GM12878 (cell line): ENCODE results near the gene GSTP1. TPM values are rescaled to one million over a fixed set of nuclear protein-coding genes. Genes with fewer than 3 reads are reported as not detected.
"Not testable (repeated sequence)": the region's sequence is repeated elsewhere in the genome, so short reads cannot be mapped to it uniquely, and the experiment has no call there.

Experiments used
- ATAC-seq: fragments of 200-7000 bp; cut with Tn5 transposase; 3 replicates; pipeline ENCODE4 v1.9.1; 2020; ENCODE audit warnings: mild to moderate bottlenecking, moderate library complexity
- BruUV-seq: library from RNA; stranded (reverse); fragments of 400-500 nt; replicated peaks from 2 replicates; lab custom pipeline; 2021; lab: Mats Ljungman, UMichigan
- CTCF ChIA-PET: fragments of 300-600 bp; sonication (Branson Sonifier 250); formaldehyde crosslinking; extraction: SDS; loops from one replicate; lab custom pipeline; 2021; ENCODE audit warnings: inconsistent platforms; lab: Yijun Ruan, JAX
- POLR2A ChIA-PET: fragments of 350-600 bp; formaldehyde crosslinking; extraction: SDS; loops from one replicate; lab custom pipeline; 2021; ENCODE audit warnings: inconsistent platforms; lab: Charles Lee
- RAD21 ChIA-PET: fragments of 300-600 bp; sonication (Branson Sonifier 250); formaldehyde crosslinking; loops from one replicate; lab custom pipeline; 2023; ENCODE audit warnings: antibody characterized with exemption; ENCODE audit not compliant: unreplicated experiment; lab: Charles Lee
- SMC1A ChIA-PET: fragments of 300-600 bp; sonication (Branson Sonifier 250); formaldehyde crosslinking; loops from one replicate; lab custom pipeline; 2023; ENCODE audit not compliant: unreplicated experiment, uncharacterized antibody; lab: Charles Lee
- DNase-seq: peaks from one replicate; pipeline ENCODE4 v3.0.0-alpha.2; 2011; ENCODE audit warnings: low read depth, low spot score
- FAIRE-seq: peaks from 3 replicates; lab custom pipeline; 2011; peaks lifted over from hg19 to GRCh38; lab: Jason Lieb, UNC
- H2AFZ ChIP-seq: 2 replicates; pipeline ENCODE4 v1.6.0; 2011; ENCODE audit warnings: low read depth, low read length, control low read depth; ENCODE audit not compliant: control insufficient read depth
- H3K27ac ChIP-seq: 2 replicates; pipeline ENCODE4 v1.5.1; 2011; ENCODE audit warnings: control low read depth; ENCODE audit not compliant: control insufficient read depth, insufficient read depth
- H3K27me3 ChIP-seq, 2 experiments: replicated peaks in 1 of 2; 2 replicates each; pipeline versions ENCODE4 v1.6.0 to v1.6.1; 2011; ENCODE audit warnings: low read length in 1 of 2; ENCODE audit not compliant: control insufficient read depth in 2 of 2, insufficient read depth in 2 of 2
- H3K36me3 ChIP-seq, 2 experiments: 2 replicates each; pipeline ENCODE4 v1.5.1; 2011; ENCODE audit warnings: low read length in 1 of 2; ENCODE audit not compliant: control insufficient read depth in 2 of 2, insufficient read depth in 2 of 2
- H3K4me1 ChIP-seq: 2 replicates; pipeline ENCODE4 v1.6.1; 2011; ENCODE audit warnings: mild to moderate bottlenecking, low read length, moderate library complexity, mixed read lengths; ENCODE audit not compliant: control insufficient read depth, insufficient read depth
- H3K4me2 ChIP-seq: 2 replicates; pipeline ENCODE4 v1.6.0; 2011; ENCODE audit warnings: control low read depth; ENCODE audit not compliant: control insufficient read depth, insufficient read depth
- H3K4me3 ChIP-seq: fragments of 200-600 bp; sonication (generic); 2 replicates; pipeline ENCODE4 v1.5.1; 2016
- H3K79me2 ChIP-seq: 2 replicates; pipeline ENCODE4 v1.6.0; 2011; ENCODE audit warnings: low read length; ENCODE audit not compliant: control insufficient read depth, insufficient read depth
- H3K9ac ChIP-seq: 2 replicates; pipeline ENCODE4 v1.8.0; 2011; ENCODE audit warnings: low read length, control low read depth, mixed read lengths; ENCODE audit not compliant: control insufficient read depth, insufficient read depth
- H3K9me3 ChIP-seq: replicated peaks from 3 replicates; pipeline ENCODE4 v1.5.1; 2011; ENCODE audit warnings: mild to moderate bottlenecking, low read length; ENCODE audit not compliant: control insufficient read depth, insufficient read depth
- H4K20me1 ChIP-seq: 2 replicates; pipeline ENCODE4 v1.6.0; 2011; ENCODE audit not compliant: control insufficient read depth, insufficient read depth
- BHLHE40 ChIP-seq, 2 experiments: fragments of 450-650 bp in 1 of 2; IDR thresholded peaks; 2 replicates each; pipeline ENCODE4 v1.6.1; 2011 to 2017; ENCODE audit warnings: low read depth in 2 of 2, borderline replicate concordance in 1 of 2, improper control_type of control experiment in 1 of 2, low read length in 1 of 2, mild to moderate bottlenecking in 1 of 2
- GATAD2B ChIP-seq: fragments of 450-650 bp; conservative IDR thresholded peaks from 2 replicates; pipeline ENCODE4 v1.6.1; 2017; ENCODE audit warnings: low read depth, mild to moderate bottlenecking, moderate library complexity
- JUNB ChIP-seq: IDR thresholded peaks from 2 replicates; pipeline ENCODE4 v1.6.1; 2016; ENCODE audit warnings: antibody characterized with exemption, mild to moderate bottlenecking
- MTA3 ChIP-seq: IDR thresholded peaks from 2 replicates; pipeline ENCODE4 v1.6.1; 2012; ENCODE audit warnings: low read length, inconsistent platforms, borderline replicate concordance
- NR2F1 ChIP-seq: fragments of 450-650 bp; conservative IDR thresholded peaks from 2 replicates; pipeline ENCODE4 v1.6.1; 2017; ENCODE audit warnings: mild to moderate bottlenecking
- PKNOX1 ChIP-seq: fragments of 450-650 bp; IDR thresholded peaks from 2 replicates; pipeline ENCODE4 v1.6.1; 2016; ENCODE audit warnings: mild to moderate bottlenecking
- POLR2AphosphoS5 ChIP-seq: IDR thresholded peaks from 2 replicates; pipeline ENCODE4 v1.6.1; 2011; ENCODE audit warnings: mild to moderate bottlenecking, low read length, inconsistent platforms
- POU2F2 ChIP-seq: IDR thresholded peaks from 3 replicates; pipeline ENCODE4 v1.6.1; 2011; ENCODE audit warnings: low read depth, mild to moderate bottlenecking, low read length, borderline replicate concordance
- RUNX3 ChIP-seq: IDR thresholded peaks from 2 replicates; pipeline ENCODE4 v1.6.1; 2012; ENCODE audit warnings: low read length, inconsistent platforms
- ZNF622 ChIP-seq: fragments of 450-650 bp; IDR thresholded peaks from 2 replicates; pipeline ENCODE4 v1.6.1; 2017; ENCODE audit warnings: mild to moderate bottlenecking, inconsistent platforms
- ZNF687 ChIP-seq: fragments of 450-650 bp; IDR thresholded peaks from 2 replicates; pipeline ENCODE4 v1.6.1; 2017; ENCODE audit warnings: mild to moderate bottlenecking, moderate library complexity
- WGBS: methylation state at CpG from one replicate; pipeline ENCODE4 v1.1.6; 2016; ENCODE audit warnings: low lambda C conversion rate; ENCODE audit not compliant: insufficient replicate concordance, insufficient coverage; ENCODE audit errors: missing lambda C conversion rate; 5-methylcytosine and 5-hydroxymethylcytosine counted together
- in situ Hi-C: fragments of 300-500 bp; cut with MboI; formaldehyde crosslinking; loops from 9 replicates; pipeline ENCODE4 v1.14.3; 2018; ENCODE audit warnings: mixed read lengths
- intact Hi-C: fragments of 100-400 bp; cut with micrococcal nuclease; formaldehyde crosslinking; loops from one replicate; pipeline ENCODE4 v1.14.2; 2022; ENCODE audit not compliant: unreplicated experiment
- polyA plus RNA-seq, 11 experiments: library from polyadenylated mRNA; depleted of rRNA in 4 of 11; unstranded in 6 of 11; stranded (reverse) in 5 of 11; fragments of >200 nt; fragmentation: Nextera tagmentation in 4 of 11; fragmentation: Illumina TruSeq in 1 of 11; extraction: Ambion mirVana in 4 of 11; extraction: Trizol in 1 of 11; gene quantifications; 1 replicate in 1 of 11; 2 replicates in 10 of 11; pipeline versions ENCODE4 v1.2.1 to v1.2.3, GENCODE V29; 2011 to 2016; ENCODE audit warnings: inconsistent platforms in 2 of 11, missing spikeins in 2 of 11, low read depth in 1 of 11
- total RNA-seq, 4 experiments: library from RNA; depleted of rRNA in 3 of 4; stranded (reverse); fragments of >200 nt in 3 of 4; fragmentation: Illumina TruSeq in 1 of 4; extraction: Trizol in 1 of 4; gene quantifications; 2 replicates each; pipeline versions ENCODE4 v1.2.1 to v1.2.3, GENCODE V29; 2013 to 2021

GSTP1 gene
- total and polyA plus RNA-seq, 10 of the 15 experiments (the other 5 are each of a cell fraction or from before 2014, with no cell fraction given) = 469 to 1,788 (median 955) TPM

- peak; percentile 33; the same call in 1 of the 2 replicates for TF ChIP-seq GATAD2B
- no peak; the same call in 2 of the 3 replicates for TF ChIP-seq POU2F2
- TF ChIP-seq ZNF687 = peak; percentile 7; the same call in 1 of the 2 replicates
- peak; percentile 10; the same call in 1 of the 2 replicates for TF ChIP-seq JUNB
- TF ChIP-seq NR2F1 = 0 out of 2 replicates have a peak, but pooled peaks have one; percentile 7
Measured at GRCh38 chr11:67588136-67588503, 4.5 kb downstream of the GSTP1 start (continued).

GRCh38 chr11:67588899-67589415, 5.3 kb downstream of the GSTP1 start:
- H3K4me3 ChIP-seq, FAIRE-seq, in situ Hi-C loops, H2AFZ ChIP-seq, BruUV-seq, H4K20me1 ChIP-seq, H3K36me3 ChIP-seq, H3K27me3 ChIP-seq, ATAC-seq, DNase-seq, H3K9ac ChIP-seq, H3K9me3 ChIP-seq: not testable (repeated sequence)
- CTCF ChIA-PET = interaction anchor here (1.1 to 1.8 kb wide), 5 partner anchors 10 to 187 kb away, joined by 4 to 7 read pairs (median 5); partner anchors contain the start of genes NUDT8 and PPP1CA
- WGBS = 49% methylated on average over 11 of the region's 11 CpGs
- Histone ChIP-seq H3K27ac (peak overlapping the region; percentile 64), H3K79me2 (peaks cover 29% of the 10 kb centered on the region), H3K4me2 (peak overlapping the region; percentile 57), H3K4me1 (peaks cover 45% of the 10 kb centered on the region)
- RAD21 ChIA-PET = interaction anchor here (0.8 to 1.3 kb wide), 2 partner anchors 41 kb away, joined by 3 to 5 read pairs; partner anchors contain the start of gene NUDT8
- intact Hi-C loops = loop anchor here (2.0 kb wide), 1 partner anchor 18 kb away; the partner anchor contains the start of gene NDUFV1
- SMC1A ChIA-PET = interaction anchor here (0.6 to 3.3 kb wide), 5 partner anchors 10 to 207 kb away, joined by 4 to 9 read pairs (median 4); no protein-coding TSS in a partner anchor
- POLR2A ChIA-PET = interaction anchor here (1.1 to 1.4 kb wide), 2 partner anchors 25 to 185 kb away, joined by 3 to 4 read pairs; partner anchors contain the start of gene TBC1D10C
- TF ChIP-seq MTA3 (0 out of 2 replicates have a peak, but pooled peaks have one; percentile 21), PKNOX1 (peak; percentile 50; the same call in 1 of the 2 replicates), ZNF687 (0 out of 2 replicates have a peak, but pooled peaks have one; percentile 30), POLR2AphosphoS5 (peak; percentile 40; the same call in 1 of the 2 replicates), ZNF622 (peak; percentile 13; the same call in 1 of the 2 replicates), BHLHE40 (IDR thresholded peaks at IDR 0.05; ENCODE audit: borderline replicate concordance in 1 of 2, low read depth in 2 of 2, low read length in 1 of 2) (peak; percentile 42 to 73; a peak in 2 of 4 replicates), RUNX3 (peak; percentile 23; the same call in 1 of the 2 replicates)
